ENCODE measurements around the gene TIMELESS.
A peak's percentile ranks its signal among the peaks of the same experiment; 100 is the strongest.
"Not testable (repeated sequence)": the region's sequence is repeated elsewhere in the genome, so short reads cannot be mapped to it uniquely, and the experiment has no call there.

The TIMELESS gene

DNA sequence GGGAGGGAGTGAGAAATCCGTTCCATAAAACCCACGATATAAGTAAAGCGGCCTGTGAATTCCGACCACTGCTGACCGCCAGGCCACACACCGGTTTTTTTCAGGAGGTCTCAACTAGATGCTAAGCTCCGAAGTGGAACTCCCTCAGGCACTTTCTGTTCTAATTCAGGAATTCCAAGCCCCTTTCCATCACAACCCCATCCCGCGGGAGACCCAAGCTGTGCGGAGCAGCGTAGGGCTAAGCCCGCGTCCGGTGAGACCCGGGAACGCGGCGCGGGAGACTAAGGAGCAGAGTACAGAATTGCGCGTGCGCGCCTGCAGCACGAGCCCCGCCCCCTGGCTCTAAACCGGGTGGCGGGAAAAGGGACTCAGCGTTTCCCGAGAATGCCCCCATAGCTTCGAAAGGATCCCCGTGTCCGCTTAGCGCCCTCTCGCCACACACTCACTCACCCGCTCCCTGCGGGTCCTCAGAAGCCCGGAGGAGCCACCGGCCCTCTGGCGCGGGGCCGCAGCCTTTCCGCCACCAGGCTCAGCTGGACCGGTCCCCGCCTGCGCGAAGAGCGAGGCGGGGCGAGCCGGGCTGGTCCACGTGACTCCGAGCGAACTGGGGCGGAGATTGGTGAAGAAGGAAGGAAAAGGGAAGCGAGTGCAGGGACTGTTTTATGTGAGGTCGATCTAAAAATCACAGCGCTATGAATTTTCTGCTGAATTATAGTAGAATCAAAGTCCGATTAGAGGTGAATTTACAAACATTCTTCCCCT, at the start of gene TIMELESS:
TSS of gene TIMELESS (minus strand) at position 567 of the 762 bp plus-strand sequence. CDS start 15,256 bp downstream, outside the sequence.
- peak; percentile 66 to 80 for DNase-seq (ENCODE audit: low read depth in 2 of 2)

DNA sequence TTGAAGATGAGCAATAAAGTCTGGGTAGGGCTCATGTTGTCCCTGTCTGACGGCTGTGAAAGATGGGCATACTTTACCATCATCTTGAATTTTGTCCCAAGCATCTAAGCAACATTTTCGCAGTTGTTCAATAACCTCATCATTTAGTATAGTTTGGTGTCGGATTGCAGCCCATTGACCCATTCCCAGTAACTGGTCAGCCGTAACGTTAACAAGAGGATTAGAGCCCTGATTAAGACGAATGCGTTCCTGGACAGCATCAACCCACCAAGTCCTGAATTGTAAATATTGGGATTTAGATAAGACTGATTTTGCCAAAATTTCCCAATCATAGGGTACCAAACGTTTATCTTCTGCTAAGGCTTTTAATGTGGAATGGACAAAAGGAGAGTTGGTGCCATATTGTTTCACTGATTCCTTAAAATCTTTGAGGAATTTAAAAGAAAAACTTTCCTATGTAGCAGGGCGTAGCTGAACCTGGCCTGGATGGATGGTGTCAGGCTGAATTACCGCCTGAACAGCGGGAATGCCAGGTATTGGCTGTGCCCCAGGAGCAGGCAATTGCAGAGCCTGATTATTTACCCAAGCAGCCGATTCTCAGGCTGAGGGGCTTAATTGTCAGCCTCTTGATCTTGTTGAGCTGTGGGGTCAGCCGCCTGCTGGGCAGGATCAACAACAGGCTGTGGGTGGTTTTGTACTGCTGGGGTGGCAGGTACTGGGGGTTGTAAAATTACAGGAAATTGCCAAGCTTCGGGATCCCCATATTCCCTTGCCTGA, 49.1 kb upstream of the TIMELESS start:
- DNase-seq (ENCODE audit: low read depth in 2 of 2): not testable (repeated sequence)

- DNase-seq (ENCODE audit: low read depth in 2 of 2): peak; percentile 21 to 49
Measured at GRCh38 chr12:56496704-56497103, 47.5 kb upstream of the TIMELESS start.

DNA sequence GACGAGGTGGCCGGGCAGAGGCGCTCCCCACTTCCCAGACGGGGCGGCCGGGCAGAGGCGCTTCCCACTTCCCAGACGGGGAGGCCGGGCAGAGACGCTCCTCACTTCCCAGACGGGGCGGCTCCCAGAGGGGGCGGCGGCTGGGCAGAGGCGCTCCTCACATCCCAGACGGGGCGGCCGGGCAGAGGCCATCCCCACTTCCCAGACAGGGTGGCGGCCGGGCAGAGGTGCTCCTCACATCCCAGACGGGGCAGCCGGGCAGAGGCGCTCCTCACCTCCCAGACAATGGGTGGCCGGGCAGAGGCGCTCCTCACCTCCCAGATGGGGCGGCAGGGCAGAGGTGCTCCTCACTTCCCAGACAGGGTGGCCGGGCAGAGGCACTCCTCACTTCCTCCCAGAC, 45.3 kb upstream of the TIMELESS start:
- not testable (repeated sequence) for DNase-seq (ENCODE audit: low read depth in 2 of 2)

GRCh38 chr12:56494106-56494415, 44.8 kb upstream of the TIMELESS start:
- DNase-seq (ENCODE audit: low read depth in 2 of 2): not testable (repeated sequence)

- not testable (repeated sequence) for DNase-seq (ENCODE audit: low read depth in 2 of 2)
Measured at GRCh38 chr12:56493409-56494105, 44.3 kb upstream of the TIMELESS start.

- DNase-seq (ENCODE audit: low read depth in 2 of 2): no peak
Measured at GRCh38 chr12:56490360-56490759, 41.1 kb upstream of the TIMELESS start.

DNA sequence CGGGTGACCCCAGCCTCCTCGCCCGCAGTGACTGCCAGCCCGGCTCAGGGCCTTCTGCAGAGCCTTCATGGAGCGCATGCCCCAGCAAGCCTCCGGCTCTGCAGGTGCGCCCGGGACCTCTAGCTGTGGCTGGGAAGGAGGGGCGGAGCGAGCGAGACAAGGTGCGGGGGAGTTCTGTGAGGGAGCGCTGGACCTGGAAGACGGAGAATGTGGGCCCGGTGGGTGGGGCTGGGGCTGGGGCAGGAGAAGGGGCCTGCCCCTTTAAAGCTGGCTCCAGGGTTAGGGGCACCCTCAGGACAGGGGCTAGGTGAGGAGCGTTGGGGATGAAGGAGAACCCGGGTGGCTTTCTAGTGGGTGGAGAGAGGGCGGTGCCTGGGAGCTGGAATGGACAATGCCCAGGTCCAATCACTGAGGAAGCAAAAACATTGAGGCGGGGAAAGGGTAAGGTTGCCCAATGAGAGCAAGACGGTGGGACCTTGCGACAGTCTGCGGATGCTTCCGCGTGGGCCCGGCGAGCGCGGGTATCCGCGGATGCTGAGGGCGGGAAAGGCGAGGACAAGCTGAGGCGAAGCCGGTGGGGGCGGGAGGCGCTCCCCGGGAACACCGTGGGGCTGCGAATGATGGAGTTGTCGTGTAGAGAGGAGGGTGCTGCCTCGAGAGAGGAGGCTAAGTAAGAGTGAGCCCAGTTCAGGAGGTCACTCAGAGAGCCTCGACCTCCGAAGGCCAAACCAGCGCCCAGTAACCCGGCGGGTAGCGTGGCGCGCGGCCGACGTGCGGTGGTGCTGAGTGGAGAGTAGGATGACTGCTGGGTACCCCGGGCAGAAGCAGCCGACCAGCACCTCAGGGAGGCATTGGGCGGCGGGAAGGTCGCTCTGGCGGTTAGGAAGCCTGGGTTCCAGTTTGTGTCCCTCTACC, 39.1 kb upstream of the TIMELESS start, which contains the start of gene GLS2:
TSS of gene GLS2 (minus strand) at position 121 of the 915 bp plus-strand sequence. CDS start at position 78, 43 bp downstream.
- DNase-seq (ENCODE audit: low read depth in 2 of 2): peak; percentile 63 to 69

DNA sequence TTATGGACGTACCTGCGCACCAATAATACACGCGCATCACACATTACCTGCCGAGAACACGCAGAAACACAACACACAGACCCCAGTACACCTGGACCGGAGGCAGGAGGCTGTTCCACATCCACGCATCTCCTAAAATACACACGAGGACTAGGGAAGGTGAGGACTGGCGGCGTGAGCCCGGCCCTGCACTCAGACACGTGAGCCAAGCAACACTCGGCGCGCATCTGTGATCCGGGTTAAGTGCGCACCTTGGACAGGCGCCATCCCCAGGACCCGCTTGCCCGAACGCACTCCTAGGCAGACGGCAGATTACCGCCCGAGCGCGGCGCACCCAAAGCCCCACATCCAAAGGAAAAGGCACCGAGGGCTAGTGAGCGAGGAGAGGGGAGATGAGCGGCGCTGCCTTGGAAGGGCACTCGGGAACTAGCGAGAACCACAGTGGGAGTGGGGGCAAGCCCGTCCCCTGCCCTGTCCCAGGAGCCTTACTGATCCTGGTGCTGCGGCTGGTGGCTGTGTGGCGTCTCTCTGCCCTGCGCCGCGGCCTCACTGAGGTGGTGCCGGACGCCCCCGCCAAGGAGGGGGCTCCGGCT, 38.3 kb upstream of the TIMELESS start:
- no peak for DNase-seq (ENCODE audit: low read depth in 2 of 2)

DNA sequence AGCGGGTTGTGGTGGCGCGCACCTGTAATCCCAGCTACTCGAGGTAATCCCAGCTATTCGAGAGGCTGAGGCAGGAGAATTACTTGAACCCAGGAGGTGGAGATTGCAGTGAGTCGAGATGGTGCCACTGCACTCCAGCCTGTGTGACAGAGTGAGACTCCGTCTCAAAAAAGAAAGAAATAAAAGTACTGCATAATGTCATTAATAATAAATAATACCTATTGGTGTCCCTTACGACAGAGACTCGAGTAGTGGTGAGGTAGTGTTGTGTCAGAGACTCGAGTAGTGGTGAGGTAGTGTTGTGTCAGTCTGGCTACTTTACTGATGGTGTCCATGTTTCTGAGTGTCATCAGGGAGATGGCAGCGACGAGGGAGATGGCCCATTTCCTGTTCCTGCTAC, 37.5 kb upstream of the TIMELESS start:
- no peak for DNase-seq (ENCODE audit: low read depth in 2 of 2)

DNA sequence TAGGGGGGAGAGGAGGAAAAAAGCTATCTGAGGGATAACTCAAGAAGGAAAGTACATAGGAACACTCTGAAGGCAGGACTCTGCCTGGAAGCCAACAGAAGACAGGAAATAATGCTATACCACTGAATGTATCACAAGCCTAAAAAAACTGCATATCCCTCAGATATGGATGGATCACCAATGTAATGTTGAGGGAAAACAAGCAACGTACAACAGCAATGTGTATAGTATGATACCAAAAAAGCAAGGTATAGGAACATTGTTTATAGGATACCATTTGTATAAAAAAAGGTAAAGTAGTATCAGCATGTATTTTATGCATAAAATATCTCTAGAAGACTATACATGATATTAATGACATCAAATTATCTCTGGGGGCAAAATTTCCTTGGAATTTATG, 35.3 kb upstream of the TIMELESS start:
- no peak for DNase-seq (ENCODE audit: low read depth in 2 of 2)

GRCh38 chr12:56479625-56480024, 30.4 kb upstream of the TIMELESS start:
- no peak for DNase-seq (ENCODE audit: low read depth in 2 of 2)

GRCh38 chr12:56477521-56478225, 28.4 kb upstream of the TIMELESS start:
- no peak for DNase-seq (ENCODE audit: low read depth in 2 of 2)

DNA sequence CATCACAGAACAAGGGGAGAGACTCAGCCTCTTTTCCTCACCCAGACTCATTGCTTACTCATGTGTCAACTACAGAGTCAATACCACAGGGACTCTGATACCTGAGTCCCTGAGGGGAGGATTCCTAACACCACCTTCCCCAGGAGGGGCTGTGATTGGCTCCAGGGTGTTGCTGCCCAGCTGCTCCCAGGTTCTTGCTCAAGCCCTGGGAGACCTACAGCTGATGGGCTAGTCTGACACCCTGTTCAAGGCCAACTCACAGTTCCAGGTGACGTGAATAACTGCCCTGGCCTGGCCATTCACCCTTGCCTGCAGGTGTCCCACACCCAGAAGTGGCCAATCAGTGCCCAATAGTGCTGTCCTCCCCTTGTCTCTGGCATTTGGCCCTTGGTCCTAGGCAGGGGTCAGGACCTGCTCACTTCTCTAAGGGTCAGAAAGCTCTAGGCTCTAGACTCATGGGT, 27.8 kb upstream of the TIMELESS start:
- no peak for DNase-seq (ENCODE audit: low read depth in 2 of 2)

- no peak for DNase-seq (ENCODE audit: low read depth in 2 of 2)
Measured at GRCh38 chr12:56476143-56476542, 26.9 kb upstream of the TIMELESS start.

DNA sequence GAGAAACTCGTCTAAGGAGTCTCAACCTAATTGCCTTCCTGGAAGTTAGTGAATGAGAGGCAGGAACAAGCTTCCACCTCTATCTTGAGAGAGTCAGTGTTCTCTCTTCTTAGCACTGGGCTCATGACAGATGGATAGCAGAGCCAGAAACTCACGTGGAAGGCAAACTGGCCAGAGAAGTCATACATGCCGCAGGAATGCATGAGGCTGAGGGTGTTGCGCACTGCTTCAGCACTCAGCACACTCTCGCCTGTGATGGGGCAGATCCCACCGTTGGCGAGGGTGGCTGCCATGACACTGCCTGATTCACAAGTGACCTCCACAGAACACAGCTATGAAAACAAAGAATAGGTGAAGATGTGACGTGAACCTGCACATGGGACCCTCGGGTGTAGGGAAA, 25.2 kb upstream of the TIMELESS start:
- DNase-seq (ENCODE audit: low read depth in 2 of 2): no peak

- no peak for DNase-seq (ENCODE audit: low read depth in 2 of 2)
Measured at GRCh38 chr12:56469007-56469930, 20.0 kb upstream of the TIMELESS start.

GRCh38 chr12:56468216-56469006, 19.2 kb upstream of the TIMELESS start, which contains the start of gene SPRYD4:
SPRYD4 (plus strand) TSS chr12:56468578; CDS start chr12:56468592, 14 bp downstream.
- peak; percentile 87 to 92 for DNase-seq (ENCODE audit: low read depth in 2 of 2)
